LNCAP (cell line): Measurements from ENCODE around the gene MTA1.

ENCODE experiments used
- CTCF ChIP-seq: fragments of 450-650 bp; IDR thresholded peaks from 2 replicates; pipeline ENCODE4 v1.5.1; 2017; ENCODE audit warnings: mild to moderate bottlenecking

The MTA1 gene

GRCh38 chr14:105447651-105448640 lies 28.3 kb downstream of the MTA1 start:
- no peak for TF ChIP-seq CTCF

GRCh38 chr14:105448706-105449111 lies 29.1 kb downstream of the MTA1 start:
- TF ChIP-seq CTCF, result peak; percentile 78

- TF ChIP-seq CTCF, result no peak
Observed at GRCh38 chr14:105449276-105450122, 29.9 kb downstream of the MTA1 start.

GRCh38 chr14:105450123-105450505 lies 30.5 kb downstream of the MTA1 start:
- no peak for TF ChIP-seq CTCF

GRCh38 chr14:105450864-105451720 lies 31.5 kb downstream of the MTA1 start:
- no peak for TF ChIP-seq CTCF

GRCh38 chr14:105452963-105453362 lies 33.3 kb downstream of the MTA1 start:
- no peak for TF ChIP-seq CTCF

GRCh38 chr14:105453847-105454246 lies 34.2 kb downstream of the MTA1 start:
- no peak for TF ChIP-seq CTCF
